Central memory CD8-positive, alpha-beta T cell (primary cell): Measurements from ENCODE around the gene CFHR3.
"Not testable (repeated sequence)": the region's sequence is repeated elsewhere in the genome, so short reads cannot be mapped to it uniquely, and the experiment has no call there.

Experiments
- ATAC-seq: fragments of 150-1000 bp; cut with Tn5 transposase; replicated peaks from 2 replicates; pipeline ENCODE4 v1.10.0; 2022; ENCODE audit warnings: mild to moderate bottlenecking, moderate FRiP score, moderate number of reproducible peaks; ENCODE audit not compliant: poor library complexity, severe bottlenecking; ENCODE audit errors: extremely low read depth
- DNase-seq, 2 donors: peaks; one replicate each; pipeline ENCODE4 v3.0.0; 2021; ENCODE audit warnings: low spot score in 2 of 2
- H3K27ac Mint-ChIP-seq: one replicate; pipeline ENCODE4 v1.8.0; 2022; ENCODE audit warnings: low read depth, mild to moderate bottlenecking, moderate library complexity, mixed read lengths
- H3K27me3 Mint-ChIP-seq: one replicate; pipeline ENCODE4 v1.8.0; 2022; ENCODE audit warnings: mixed read lengths
- H3K36me3 Mint-ChIP-seq: one replicate; pipeline ENCODE4 v1.8.0; 2022; ENCODE audit warnings: mild to moderate bottlenecking, moderate library complexity, mixed read lengths; ENCODE audit not compliant: insufficient read depth
- H3K4me1 Mint-ChIP-seq: one replicate; pipeline ENCODE4 v1.8.0; 2022; ENCODE audit warnings: mixed read lengths
- H3K4me3 Mint-ChIP-seq: one replicate; pipeline ENCODE4 v1.8.0; 2022; ENCODE audit warnings: mild to moderate bottlenecking, moderate library complexity, mixed read lengths
- H3K9me3 Mint-ChIP-seq: one replicate; pipeline ENCODE4 v1.8.0; 2022; ENCODE audit warnings: mixed read lengths

Gene CFHR3

GRCh38 chr1:196774603-196775002 is at the start of gene CFHR3:
Gene CFHR3 (plus strand): TSS chr1:196774840. CDS start chr1:196774887, 47 bp downstream.
- DNase-seq (no peak), ATAC-seq (no peak)
- no peaks in the 10 kb centered on the region for H3K4me1 Mint-ChIP-seq
- H3K27me3 Mint-ChIP-seq: no peaks in the 10 kb centered on the region
- peaks cover 4% of the 10 kb centered on the region for H3K9me3 Mint-ChIP-seq
- H3K4me3 Mint-ChIP-seq: no peak within 1 kb of the TSS
- no peak within 1 kb of the TSS for H3K27ac Mint-ChIP-seq
- no peaks in the 10 kb centered on the region for H3K36me3 Mint-ChIP-seq

DNA sequence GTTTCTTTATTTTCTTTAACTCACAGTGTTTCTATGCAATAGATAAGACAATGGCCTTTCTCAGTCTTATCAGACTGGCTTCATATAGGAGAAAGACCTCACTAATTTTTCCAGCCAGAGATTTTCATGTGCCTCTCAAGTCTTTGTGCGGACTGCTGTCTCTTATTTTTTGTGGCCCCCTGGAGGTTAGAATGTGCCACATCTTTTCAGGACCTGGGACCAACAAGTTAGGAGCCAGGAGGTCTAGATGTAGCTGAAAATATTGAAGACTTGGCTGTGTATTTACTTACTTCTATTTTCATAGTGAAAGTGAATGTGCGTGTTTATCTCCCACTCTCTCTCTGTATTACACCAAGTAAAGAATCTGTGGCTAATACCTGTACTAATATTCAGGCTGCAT is 42.1 kb upstream of the CFHR3 start:
- DNase-seq (no peak), ATAC-seq (no peak)
- Mint-ChIP-seq H3K4me3 (no peak overlapping the region), H3K4me1 (no peaks in the 10 kb centered on the region), H3K27ac (no peak overlapping the region), H3K9me3 (peaks cover 7% of the 10 kb centered on the region), H3K27me3 (no peaks in the 10 kb centered on the region), H3K36me3 (peaks cover 4% of the 10 kb centered on the region)

- no peaks in the 10 kb centered on the region for H3K4me1 Mint-ChIP-seq
- H3K27me3 Mint-ChIP-seq: no peaks in the 10 kb centered on the region
- ATAC-seq (no peak), DNase-seq (no peak)
- no peak overlapping the region for H3K4me3 Mint-ChIP-seq
- peaks cover 7% of the 10 kb centered on the region for H3K9me3 Mint-ChIP-seq
- H3K36me3 Mint-ChIP-seq: peaks cover 4% of the 10 kb centered on the region
- no peak overlapping the region for H3K27ac Mint-ChIP-seq
These were observed 41.3 kb upstream of the CFHR3 start for GRCh38 chr1:196733091-196733970.

- DNase-seq (no peak), ATAC-seq (no peak)
- Mint-ChIP-seq H3K27ac (no peak overlapping the region), H3K9me3 (peaks cover 7% of the 10 kb centered on the region), H3K4me1 (no peaks in the 10 kb centered on the region), H3K36me3 (peaks cover 3% of the 10 kb centered on the region), H3K4me3 (no peak overlapping the region), H3K27me3 (no peaks in the 10 kb centered on the region)
These were observed 40.6 kb upstream of the CFHR3 start for GRCh38 chr1:196734006-196734405.

- H3K36me3 Mint-ChIP-seq: peaks cover 5% of the 10 kb centered on the region
- no peaks in the 10 kb centered on the region for H3K4me1 Mint-ChIP-seq
- no peak overlapping the region for H3K4me3 Mint-ChIP-seq
- peaks cover 11% of the 10 kb centered on the region for H3K9me3 Mint-ChIP-seq
- H3K27ac Mint-ChIP-seq: no peak overlapping the region
- ATAC-seq (no peak), DNase-seq (no peak)
- H3K27me3 Mint-ChIP-seq: no peaks in the 10 kb centered on the region
These were observed 40.2 kb upstream of the CFHR3 start for GRCh38 chr1:196734460-196734859.

DNA sequence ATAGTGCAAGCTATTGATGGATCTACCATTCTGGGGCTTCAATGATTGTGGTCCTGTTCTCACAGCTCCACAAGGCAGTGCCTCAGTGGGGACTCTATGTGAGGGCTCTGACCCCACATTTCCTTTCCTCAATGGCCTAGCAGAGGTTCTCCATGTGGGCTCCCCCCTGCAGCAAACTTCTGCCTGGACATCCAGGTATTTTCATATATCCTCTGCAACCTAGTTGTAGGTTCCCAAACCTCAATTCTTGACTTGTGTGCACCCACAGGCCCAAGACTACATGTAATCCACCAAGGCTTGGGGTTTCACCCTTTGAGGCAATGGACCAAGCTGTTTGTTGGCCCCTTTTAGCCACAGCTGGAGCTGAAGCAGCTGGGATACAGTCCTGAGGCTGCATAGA is 35.9 kb upstream of the CFHR3 start:
- Mint-ChIP-seq H3K27ac (no peak overlapping the region), H3K4me1 (no peaks in the 10 kb centered on the region), H3K9me3 (peaks cover 13% of the 10 kb centered on the region), H3K36me3 (peaks cover 7% of the 10 kb centered on the region), H3K27me3 (no peaks in the 10 kb centered on the region), H3K4me3 (no peak overlapping the region)
- ATAC-seq (no peak), DNase-seq (no peak)

GRCh38 chr1:196743244-196743643 is 31.4 kb upstream of the CFHR3 start:
- not testable (repeated sequence) for H3K4me1 Mint-ChIP-seq, H3K27me3 Mint-ChIP-seq, DNase-seq, H3K36me3 Mint-ChIP-seq, H3K4me3 Mint-ChIP-seq, H3K27ac Mint-ChIP-seq
- peak; percentile 46 for ATAC-seq
- H3K9me3 Mint-ChIP-seq: peaks cover 13% of the 10 kb centered on the region

- ATAC-seq, DNase-seq: not testable (repeated sequence)
These were observed 9.5 kb upstream of the CFHR3 start for GRCh38 chr1:196765019-196765740.

DNA sequence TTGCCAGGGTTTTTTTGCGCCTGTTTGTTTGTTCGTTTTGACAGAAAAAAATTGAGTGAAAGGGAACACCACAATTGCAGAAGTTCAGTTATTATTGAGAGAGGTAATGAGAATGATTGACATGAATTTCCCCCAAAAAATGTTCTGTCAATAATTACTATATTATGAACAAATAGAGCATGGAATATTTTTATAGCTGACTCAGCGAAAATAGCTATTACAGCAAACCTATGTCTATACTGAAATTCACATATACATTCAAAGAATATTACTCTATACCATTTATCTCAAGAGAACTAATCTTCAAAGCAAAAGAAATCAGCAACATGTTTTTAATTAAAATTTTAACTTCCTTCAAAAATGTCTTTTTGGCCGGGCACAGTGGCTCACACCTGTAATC is 4.8 kb upstream of the CFHR3 start:
- not testable (repeated sequence) for ATAC-seq, H3K27ac Mint-ChIP-seq, H3K4me1 Mint-ChIP-seq, DNase-seq, H3K9me3 Mint-ChIP-seq, H3K36me3 Mint-ChIP-seq, H3K27me3 Mint-ChIP-seq, H3K4me3 Mint-ChIP-seq

More at GRCh38 chr1:196765019-196765740, 9.5 kb upstream of the CFHR3 start:
- H3K27me3 Mint-ChIP-seq, H3K4me3 Mint-ChIP-seq, H3K9me3 Mint-ChIP-seq, H3K27ac Mint-ChIP-seq, H3K4me1 Mint-ChIP-seq, H3K36me3 Mint-ChIP-seq: not testable (repeated sequence)

DNA sequence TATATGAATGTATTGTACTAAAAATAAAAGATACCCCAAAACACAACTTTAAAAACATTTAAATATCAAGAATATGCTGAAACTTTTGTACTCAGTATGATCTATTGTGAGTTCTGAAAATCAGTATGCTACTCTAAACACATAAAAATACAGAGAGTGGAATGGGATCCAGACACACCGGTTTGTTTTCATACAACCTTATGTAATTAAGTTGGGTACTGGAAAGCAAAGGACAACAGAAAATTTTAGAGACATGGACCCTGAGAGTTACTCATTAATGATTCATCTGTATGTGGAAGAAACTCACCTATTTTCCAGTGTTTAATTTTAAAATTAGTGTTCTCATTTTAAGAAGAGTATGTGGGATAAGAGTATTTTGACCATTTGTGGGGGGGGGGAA is 927 bp upstream of the CFHR3 start:
- H3K36me3 Mint-ChIP-seq: no peaks in the 10 kb centered on the region
- no peak overlapping the region for H3K4me3 Mint-ChIP-seq
- H3K4me1 Mint-ChIP-seq: no peaks in the 10 kb centered on the region
- no peaks in the 10 kb centered on the region for H3K27me3 Mint-ChIP-seq
- peaks cover 4% of the 10 kb centered on the region for H3K9me3 Mint-ChIP-seq
- no peak overlapping the region for H3K27ac Mint-ChIP-seq
- no peak for DNase-seq
- no peak for ATAC-seq

GRCh38 chr1:196774175-196774574 is 465 bp upstream of the CFHR3 start:
- H3K36me3 Mint-ChIP-seq: no peaks in the 10 kb centered on the region
- H3K4me1 Mint-ChIP-seq: no peaks in the 10 kb centered on the region
- peaks cover 4% of the 10 kb centered on the region for H3K9me3 Mint-ChIP-seq
- no peak overlapping the region for H3K27ac Mint-ChIP-seq
- no peak overlapping the region for H3K4me3 Mint-ChIP-seq
- H3K27me3 Mint-ChIP-seq: no peaks in the 10 kb centered on the region
- ATAC-seq (no peak), DNase-seq (no peak)

DNA sequence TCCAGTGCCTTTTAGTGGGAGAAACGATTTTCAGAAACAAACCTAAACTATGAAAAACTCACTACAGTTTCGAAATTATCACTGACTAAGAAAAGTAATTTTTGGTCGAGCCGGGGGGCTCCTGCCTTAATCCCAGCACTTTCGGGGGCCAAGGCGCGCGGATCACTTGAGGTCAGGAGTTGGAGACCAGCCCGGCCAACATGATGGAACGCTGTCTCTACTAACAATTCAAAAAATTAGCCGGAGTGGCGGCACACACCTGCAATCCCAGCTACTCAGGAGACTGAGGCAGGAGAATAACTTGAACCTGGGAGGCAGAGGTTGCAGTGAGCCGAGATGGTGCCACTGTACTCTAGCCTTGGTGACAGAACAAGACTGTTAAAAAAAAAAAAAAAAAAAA is 3.0 kb downstream of the CFHR3 start:
- DNase-seq: no peak
- Mint-ChIP-seq H3K27ac (no peak overlapping the region), H3K4me1 (no peaks in the 10 kb centered on the region), H3K4me3 (no peak overlapping the region), H3K9me3 (no peaks in the 10 kb centered on the region), H3K36me3 (no peaks in the 10 kb centered on the region), H3K27me3 (no peaks in the 10 kb centered on the region)
- no peak for ATAC-seq

- peaks cover 2% of the 10 kb centered on the region for H3K36me3 Mint-ChIP-seq
- no peak for ATAC-seq
These were observed 4.5 kb downstream of the CFHR3 start for GRCh38 chr1:196779093-196779492.

More at GRCh38 chr1:196779093-196779492, 4.5 kb downstream of the CFHR3 start:
- DNase-seq: no peak
- H3K27ac Mint-ChIP-seq: no peak overlapping the region
- H3K4me1 Mint-ChIP-seq: no peaks in the 10 kb centered on the region
- no peak overlapping the region for H3K4me3 Mint-ChIP-seq
- no peaks in the 10 kb centered on the region for H3K27me3 Mint-ChIP-seq
- no peaks in the 10 kb centered on the region for H3K9me3 Mint-ChIP-seq
